Germinal center (tissue), 1 donor: Measurements from ENCODE around the gene ZCCHC14.

Source experiments
- DNase-seq: peaks from one replicate; pipeline ENCODE4 v3.0.0; 2012; ENCODE audit warnings: mixed read lengths, low spot score

ZCCHC14 gene

DNA sequence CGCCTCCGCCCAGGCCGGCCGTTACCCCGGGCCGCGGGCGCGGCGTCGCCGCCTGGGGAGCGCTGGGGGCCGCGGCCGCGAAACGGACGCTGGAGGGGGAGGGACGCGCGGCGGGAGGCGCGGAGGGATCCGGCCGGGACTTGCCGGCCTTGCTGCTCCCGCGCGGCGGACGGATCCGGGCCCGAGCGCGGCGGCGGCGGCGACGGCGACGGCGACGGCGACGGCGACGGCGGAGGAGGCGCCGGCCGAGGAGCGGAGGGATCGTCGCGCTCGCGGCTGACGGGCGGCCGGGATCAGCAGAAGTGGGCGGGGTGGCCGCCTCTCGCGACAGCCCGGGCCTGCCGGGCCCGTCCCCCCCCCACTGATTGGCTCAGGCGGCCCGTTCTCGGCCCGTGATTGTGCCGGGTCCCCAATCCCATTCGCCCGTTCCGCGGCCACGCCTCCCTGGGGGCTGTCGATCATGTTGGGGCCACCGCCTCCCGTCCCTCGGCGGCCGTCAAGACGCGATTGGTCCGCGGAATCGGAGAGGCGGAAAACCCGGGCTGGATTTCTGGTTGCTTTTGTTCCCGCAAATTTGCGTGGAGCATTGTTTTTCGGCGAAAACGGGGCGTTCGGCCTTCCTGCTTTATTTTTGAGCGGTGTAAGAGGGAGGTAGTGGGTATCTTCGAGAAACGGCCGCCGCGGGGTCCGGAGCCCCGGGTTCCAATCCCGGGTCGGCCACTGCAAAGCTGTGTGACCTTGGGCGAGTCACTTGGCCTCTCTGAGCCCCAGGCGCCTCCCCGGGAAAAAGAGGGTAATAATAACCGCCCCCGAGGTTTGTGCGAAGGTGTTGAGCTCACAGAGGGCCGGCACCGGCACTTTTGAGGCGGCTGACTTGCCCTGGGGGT is at the start of gene ZCCHC14:
ZCCHC14 (minus strand) TSS at position 304 of the 887 bp plus-strand sequence. CDS start 786 bp downstream, outside the sequence.
- DNase-seq: peak; percentile 99

DNA sequence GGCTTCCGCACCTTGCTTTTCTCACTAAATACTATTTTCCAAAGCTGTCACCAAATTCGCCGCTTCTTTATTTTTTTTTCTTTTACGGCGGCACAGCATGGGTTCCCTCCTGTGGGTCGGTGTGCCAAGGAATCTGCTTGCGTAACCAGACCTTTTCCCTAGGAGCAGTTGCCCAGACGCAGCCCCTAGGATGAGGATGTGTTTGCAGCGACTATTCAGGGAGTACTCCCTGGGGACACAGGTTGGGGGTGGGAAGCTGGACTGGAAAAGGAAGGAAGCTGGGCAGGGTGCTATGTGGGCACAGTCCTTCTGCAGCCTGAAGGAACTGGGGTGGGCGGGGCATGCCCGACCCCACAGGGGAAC is 49.0 kb upstream of the ZCCHC14 start:
- no peak for DNase-seq

DNA sequence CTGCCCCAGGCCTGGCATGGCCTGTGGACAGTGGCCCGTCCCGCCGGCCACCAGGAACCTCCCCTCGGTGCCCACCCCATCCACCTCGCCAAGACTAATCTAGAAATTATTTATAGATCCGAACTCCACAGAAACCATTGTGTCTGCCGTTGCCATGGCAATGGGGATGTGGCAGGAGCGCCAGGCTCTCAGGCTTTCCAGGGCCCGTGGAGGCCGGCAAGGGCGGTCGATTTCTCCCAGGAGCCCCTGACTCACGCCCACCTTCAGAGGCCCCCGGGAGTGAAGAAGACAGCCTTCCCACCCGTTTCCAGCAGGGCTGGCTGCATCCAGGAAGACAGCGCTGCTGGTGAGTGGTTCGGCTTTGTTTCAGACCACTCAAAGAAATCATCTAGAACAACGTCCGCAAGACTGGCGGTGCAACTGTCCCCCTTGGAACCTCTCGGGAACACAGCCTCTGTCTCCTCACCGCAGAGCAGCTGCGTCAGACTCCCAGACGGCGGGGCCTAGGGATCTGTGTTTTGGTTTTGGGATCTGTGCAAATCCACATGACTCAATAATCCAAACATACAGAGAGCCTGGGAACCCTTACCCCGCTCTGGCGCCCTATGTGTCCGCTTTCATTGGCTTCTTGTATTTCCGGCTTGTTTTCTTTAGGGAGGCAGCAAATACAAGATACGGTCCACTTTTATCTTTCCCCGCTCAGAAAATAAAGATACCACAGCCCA is 48.5 kb upstream of the ZCCHC14 start:
- no peak for DNase-seq

DNA sequence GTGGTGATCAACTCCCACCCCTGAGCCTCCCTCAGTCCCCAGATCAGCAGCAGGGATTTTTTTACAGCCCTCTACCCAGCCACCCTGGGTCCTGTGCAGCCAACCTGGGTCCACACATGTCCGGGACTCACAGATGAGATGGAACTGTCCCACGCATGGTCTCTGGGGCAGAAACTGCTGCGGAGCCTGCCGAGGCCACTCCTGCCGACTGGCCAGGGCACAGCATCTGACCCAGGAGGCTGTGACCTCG is 48.0 kb upstream of the ZCCHC14 start:
- DNase-seq: no peak

DNA sequence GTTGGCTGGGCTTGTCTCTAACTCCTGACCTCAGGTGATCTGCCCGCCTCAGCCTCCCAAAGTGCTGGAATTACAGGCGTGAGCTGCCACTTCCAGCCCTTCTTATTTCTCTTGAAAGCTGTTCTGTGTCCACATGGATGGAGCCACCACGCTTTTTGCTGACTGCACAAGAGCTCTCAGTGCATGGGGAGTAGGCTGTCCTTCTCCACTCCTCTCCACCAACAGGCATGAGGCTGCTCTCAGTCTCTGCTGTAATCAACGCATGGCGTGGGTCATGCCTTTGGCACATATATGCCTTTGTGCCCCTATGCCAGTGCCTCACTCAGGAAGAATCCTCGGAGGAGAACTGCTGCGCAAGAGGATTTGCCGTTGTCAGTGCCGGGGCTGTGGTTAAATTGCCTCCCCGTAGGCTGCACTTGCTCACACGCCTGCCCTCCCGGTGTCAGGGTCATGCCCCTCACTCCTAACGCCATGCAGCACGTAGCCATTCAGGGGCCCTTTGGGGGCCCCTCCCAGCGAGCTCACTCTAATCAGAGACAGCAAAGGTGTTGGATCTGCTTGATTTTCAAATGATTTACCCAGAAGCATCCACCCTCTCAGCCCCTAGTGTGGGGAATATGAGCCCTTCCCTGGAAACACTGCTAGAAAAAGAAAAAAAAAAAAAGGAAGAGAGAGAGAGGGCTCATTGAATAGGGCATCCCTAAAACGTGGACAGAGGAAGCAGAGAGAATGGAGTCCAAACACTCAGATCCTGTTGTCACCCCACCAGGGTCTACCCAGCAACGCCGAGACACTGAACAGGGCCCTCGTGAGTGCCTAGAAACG is 47.5 kb upstream of the ZCCHC14 start:
- DNase-seq: no peak

DNA sequence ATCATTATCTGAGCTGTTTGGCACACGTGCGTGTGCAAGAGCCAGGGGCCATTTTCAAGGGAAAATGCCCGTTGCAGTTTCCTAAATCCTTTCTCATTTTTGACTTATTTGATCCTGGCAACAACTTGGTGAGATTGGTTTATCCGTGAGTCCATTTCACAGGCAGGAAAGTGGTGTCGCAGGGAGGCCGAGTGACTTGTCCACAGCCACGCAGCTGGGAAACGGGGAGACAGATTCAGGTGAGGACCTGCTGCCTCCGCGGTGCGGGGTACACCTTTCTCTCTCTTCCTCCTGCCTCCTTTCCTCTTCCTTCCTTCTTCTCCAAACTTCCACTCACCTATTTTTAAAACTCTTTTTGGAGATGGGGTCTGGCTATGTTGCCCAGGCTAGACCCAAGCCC is 46.3 kb upstream of the ZCCHC14 start:
- DNase-seq: no peak

DNA sequence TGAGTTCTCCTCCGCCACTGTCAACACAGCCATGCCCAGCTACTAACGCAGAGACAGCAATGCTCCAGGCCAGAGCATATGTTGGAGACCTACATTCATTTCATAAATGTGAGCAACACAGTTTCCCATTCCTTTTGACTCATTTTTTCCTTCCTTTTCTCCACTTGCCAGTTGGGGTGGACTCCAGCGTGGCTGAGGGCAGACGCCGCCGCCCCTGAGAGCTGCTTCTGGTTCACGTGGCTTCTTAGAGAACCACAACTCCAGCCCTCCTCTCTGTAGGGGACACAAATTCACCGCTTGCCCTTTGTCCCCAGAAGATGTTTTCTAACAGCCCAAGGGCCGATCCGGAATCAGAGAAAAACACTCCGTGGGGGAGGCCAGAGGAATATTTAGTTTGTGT is 45.8 kb upstream of the ZCCHC14 start:
- DNase-seq: no peak

DNA sequence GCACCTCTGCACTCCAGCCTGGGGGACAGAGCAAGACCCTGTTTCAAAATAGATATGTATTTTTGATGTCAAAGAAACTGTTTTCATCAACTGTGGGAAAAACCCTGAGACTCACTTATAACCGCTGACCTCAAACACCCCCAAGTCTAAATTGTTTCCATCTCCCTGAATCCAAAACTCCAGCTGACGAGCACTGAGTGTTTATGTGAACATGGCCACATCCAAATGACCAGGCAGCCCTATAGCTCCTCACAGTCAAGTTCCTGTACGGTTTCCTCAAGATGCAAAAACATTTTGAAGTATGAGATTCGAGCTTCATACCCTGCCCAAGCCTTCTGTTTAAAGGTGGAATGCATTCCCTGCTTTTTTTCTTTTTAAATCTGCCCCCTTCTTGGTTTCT is 45.3 kb upstream of the ZCCHC14 start:
- no peak for DNase-seq

DNA sequence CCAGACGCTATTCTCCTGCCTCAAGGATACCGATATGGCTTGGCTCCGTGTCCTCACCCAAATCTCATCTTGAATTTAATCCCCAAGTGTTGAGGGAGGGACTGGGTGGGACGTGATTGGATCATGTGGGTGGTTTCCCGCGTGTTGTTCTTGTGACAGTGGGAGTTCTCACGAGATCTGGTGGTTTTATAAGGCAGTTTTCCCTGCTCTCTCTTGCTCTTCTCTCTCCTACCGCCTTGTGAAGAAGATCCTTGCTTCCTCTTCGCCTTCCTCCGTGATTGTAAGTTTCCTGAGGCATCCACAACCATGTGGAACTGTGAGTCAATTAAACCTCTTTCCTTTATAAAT is 43.9 kb upstream of the ZCCHC14 start:
- no peak for DNase-seq

DNA sequence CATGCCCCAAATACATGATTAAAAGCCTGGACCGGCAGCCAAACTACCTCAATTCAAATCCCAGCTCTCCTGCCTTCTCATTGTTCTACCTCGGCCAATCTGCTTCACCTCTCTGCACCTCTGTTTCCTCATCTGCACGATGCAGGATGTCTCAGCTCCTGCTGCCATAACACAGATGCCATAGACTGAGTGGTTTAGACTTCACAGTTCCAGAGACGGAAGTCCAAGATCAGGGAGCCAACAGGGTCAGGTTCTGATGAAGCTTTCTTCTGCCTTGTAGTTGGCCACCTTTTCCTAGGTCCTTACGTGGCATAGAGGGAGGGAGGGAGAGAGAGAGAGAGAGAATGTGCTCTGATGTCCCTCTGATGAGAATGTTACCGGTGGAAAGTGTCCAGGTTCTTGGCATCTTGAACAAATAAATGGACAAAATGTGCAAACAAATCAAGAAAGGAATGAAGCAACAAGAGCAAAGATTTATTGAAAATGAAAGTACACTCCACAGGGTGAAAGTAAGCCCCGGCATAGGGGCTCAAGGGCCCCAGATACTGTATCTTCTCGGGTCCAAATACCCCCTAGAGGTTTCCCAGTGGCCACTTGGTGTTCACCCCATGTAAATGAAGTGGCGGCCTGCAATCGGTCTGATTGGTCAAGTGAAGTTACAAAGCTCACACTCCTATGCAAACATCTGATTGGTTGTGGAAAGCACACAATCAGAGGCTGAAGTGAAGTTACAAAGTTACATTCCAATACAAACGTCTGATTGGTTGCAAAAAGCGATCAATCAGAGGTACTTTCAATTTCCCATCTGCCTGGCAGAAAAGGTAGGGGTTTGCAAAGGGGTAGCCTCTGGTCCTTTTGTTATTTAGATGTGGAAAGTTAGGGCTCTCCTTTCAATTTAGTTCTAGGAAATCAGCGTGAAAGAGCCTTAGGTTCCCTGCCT is 43.3 kb upstream of the ZCCHC14 start:
- no peak for DNase-seq

DNA sequence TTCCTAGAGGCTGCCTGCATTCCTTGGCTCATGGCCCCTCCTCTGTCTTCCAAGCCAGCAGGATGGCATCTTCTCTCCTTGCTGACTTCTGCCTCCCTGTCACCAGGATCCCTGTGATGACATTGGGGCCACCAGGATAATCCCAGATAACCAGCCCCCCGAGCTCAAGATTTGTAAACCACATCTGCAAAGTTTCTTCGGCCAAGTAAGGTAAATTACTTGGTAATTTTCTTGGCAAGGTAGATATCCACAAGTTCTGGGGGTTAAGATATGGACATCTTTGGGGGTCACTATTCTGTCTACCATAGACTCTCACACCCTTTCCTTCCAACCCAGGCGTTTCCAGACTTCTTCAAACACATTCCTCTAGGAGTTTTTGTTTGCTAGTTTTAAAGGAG is 42.6 kb upstream of the ZCCHC14 start:
- no peak for DNase-seq

DNA sequence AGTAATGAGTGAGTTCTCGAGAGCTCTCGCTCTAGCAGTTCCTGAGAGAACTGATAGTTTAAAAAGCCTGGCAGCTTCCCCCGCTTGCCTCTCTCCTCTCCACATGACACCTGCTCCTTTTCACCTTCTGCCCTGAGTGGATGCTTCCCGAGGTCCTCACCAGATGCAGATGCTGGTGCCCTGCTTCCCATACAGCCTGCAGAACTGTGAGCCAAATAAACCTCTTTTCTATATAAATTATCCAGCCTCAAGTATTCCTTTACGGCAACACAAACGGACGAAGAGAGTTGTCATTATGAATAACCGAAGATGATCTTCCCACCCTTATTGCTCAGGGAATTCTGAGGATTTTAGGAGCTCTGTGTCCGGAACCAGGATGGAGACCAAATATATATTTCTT is 41.9 kb upstream of the ZCCHC14 start:
- no peak for DNase-seq

DNA sequence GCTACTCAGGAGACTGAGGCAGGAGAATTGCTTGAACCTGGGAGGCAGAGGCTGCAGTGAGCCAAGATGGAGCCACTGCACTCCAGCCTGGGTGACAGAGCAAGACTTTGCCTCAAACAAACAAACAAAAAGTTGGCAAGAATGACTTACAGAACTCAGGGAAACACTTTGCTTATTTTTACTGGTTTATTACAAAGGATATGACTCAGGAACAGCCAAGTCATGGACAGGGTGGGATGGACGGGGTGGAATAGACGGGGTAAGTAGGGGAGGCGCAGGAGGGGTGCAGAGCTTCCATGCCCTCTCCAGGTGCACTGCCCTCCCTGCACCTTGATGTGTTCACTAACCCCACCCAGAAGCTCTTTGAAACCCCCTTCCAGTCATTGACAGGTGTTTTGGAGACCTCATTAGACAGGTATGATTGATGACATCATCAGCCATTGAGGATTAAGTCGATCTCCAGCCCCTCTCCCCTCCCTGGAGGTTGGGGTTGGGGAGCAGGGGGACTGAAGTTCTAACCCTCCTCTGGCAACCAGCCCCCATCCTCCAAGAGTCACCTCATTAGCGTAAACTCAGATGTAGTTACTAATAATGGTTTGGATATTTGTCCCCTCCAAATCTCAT is 41.3 kb upstream of the ZCCHC14 start:
- DNase-seq: no peak

DNA sequence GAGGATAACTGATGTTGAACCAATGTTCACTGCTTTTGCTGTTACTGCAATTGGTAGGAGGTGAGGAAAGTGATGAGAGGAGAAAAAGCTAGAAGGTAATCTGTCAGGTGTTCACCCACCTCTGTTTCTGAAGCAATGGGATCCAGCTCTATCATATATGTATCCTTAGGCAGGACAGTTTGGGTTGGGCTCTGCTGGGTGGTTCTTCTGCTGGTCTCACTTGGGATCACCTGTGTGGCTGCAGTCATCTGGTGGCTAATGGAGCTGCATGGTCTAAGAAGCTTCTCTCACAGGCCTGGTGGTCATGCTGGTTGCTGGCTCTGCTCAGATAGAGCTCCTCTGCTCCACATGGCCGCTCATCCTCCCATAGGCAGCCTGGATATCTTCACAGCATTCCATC is 40.2 kb upstream of the ZCCHC14 start:
- DNase-seq: no peak

DNA sequence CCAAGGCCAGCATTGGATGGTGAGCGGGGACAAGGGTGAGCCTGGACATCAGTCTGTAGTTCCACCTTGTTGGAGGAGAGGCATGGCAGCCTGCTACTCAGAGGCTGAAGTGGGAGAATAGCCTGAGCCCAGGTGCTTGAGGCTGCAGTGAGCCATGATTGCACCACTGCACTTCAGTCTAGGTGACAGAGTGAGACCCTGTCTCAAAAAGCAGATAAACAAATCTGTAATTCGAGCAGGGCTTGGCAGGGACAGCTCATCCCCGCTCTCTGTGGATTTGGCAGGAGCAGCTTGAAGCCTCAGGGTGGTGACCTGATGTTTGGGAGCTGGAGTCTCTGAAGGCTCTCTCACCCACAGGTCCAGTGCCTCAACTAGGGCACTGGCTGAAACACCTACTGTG is 38.6 kb upstream of the ZCCHC14 start:
- no peak for DNase-seq

DNA sequence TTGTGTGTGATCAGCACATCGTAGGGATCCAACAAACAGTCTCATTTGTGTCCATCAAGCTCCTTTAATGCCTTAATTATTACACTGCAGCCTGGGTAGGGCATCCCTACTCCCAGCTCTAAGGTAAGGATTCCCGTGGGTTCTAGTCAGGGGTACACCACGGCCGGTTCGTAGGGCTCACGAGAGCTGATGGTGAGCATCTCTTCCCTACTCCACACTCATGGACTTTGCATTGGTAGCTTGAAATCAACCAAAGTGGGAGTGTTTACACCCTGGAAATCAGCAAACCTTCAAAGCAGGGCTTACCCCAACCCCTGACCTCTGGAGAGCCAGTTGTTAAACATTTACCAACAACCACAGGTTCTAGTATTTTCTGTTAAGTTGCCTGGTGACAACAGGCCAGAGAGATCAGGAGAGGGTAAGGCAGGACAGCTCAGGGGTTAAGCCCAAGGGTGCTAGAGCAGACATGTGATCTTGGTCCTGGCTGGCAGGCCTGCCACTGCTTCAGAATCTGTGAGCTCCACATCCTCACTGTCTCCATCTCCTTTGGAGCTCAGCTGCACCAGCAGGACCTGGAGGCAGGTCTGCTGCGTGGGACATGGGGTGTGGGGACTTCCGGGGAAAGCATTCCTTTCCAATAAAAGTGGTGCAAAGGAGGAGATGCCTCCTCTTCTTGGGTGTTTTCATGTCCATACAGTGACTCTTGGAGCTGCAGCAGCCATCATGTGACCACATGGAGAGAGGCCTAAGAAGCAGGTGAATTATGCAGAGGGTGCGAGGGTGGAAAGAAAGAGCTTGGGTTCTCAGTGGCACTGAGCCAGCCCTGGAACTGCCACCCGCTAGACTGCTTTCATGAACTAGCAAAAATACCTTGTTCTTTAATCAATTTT is 36.1 kb upstream of the ZCCHC14 start:
- no peak for DNase-seq

DNA sequence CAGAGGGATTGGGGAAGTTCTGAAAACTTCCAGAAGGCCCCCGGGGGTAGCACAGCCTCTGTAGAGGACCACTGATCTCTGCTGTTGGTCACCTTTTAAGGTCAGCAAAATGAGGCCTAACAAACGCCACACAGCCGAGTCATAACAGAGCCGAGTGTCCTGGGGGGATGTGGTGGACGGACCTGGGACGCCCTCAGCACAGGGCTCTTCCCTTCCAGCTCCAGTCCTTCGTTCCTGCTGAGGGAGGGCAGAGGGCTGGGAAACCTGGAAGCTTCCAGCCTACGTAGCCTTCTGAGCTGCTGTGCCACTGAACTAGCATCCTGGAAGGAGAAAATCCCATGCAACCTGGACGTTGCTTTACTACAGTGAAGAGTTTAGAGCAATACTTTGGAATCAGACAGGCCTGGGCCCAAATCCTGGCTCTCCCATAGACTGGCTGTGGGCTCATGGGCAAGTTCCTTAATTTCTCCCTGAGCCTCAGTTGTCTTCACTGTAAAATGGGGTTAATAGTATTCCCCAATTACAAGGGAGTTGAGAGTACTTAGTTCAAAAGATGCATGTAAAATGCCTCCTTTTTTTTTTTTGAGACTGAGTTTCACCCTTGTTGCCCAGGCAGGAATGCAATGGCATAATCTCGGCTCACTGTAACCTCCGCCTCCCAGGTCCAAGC is 34.4 kb upstream of the ZCCHC14 start:
- DNase-seq: no peak

DNA sequence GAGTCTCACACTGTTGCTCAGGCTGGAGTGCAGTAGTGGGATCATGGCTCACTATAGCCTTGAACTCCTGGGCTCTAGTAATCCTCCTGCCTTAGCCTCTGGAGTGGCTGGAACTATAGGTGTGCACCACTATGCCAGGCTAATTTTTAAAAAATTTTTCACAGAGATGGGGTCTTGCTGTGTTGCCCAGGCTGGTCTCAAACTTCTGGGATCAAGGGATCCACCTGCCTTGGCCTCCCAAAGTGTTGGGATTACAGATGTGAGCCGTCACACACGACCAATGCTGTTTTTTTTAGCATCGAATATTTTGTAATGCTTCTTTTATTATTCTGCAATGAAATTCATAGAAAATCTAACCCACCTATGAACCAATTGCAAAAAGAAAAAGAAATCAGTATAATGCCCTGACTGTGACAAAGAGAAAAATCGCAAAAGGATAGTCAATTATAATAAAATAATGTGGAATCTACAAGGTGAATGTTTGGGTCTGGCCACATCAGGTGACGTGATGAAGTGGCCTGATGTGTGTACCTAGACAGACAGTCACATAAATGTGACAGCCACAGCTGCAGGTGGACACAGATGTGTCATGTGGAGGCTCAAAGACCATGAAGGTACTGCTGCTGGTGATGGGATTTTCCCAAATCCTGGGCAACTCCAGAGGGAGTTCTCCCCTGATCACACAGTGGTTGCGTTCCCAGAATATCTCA is 33.6 kb upstream of the ZCCHC14 start:
- no peak for DNase-seq

DNA sequence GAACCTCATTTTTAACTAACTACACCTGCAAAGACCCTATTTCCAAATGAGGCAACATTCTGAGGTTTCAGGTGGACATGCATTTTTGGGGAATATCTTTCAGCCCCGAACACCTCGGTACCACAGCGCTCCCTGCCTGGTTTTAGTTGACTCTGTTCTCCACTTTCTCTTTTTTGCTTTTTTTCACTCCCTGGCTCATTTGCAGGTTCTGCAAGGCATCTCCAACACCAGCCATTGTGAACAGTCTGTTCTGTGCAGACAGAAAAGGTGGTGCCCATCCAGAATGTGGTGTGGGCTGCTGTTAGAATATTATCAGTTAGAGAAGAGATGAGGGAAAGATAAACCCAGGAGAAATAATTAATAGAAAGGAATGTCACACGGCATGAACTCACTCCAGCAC is 32.5 kb upstream of the ZCCHC14 start:
- no peak for DNase-seq
